Nephron progenitor cell (in vitro differentiated cells): ENCODE measurements around the gene MCTP2.

Experiments used
- DNase-seq: peaks from one replicate; pipeline ENCODE4 v3.0.0; 2021
- H3K27ac Mint-ChIP-seq: 2 replicates; pipeline ENCODE4 v1.8.0; 2021; ENCODE audit warnings: mild to moderate bottlenecking, moderate library complexity, mixed read lengths
- H3K27me3 Mint-ChIP-seq: 2 replicates; pipeline ENCODE4 v1.8.0; 2021; ENCODE audit warnings: mild to moderate bottlenecking, low read depth, mixed read lengths; ENCODE audit not compliant: poor library complexity
- H3K36me3 Mint-ChIP-seq: 2 replicates; pipeline ENCODE4 v1.8.0; 2021; ENCODE audit warnings: low read depth, mixed read lengths
- H3K4me1 Mint-ChIP-seq: 2 replicates; pipeline ENCODE4 v1.8.0; 2021; ENCODE audit warnings: mixed read lengths
- H3K4me3 Mint-ChIP-seq: 2 replicates; pipeline ENCODE4 v1.8.0; 2021; ENCODE audit warnings: mild to moderate bottlenecking, moderate library complexity, mixed read lengths
- H3K9me3 Mint-ChIP-seq: 2 replicates; pipeline ENCODE4 v1.8.0; 2021; ENCODE audit warnings: mild to moderate bottlenecking, moderate library complexity, mixed read lengths
- TF ChIP-seq, protein P1 (sequence below): fragments of 200-600 bp; sonication (generic); IDR thresholded peaks from 2 replicates; pipeline ENCODE4 v1.5.0; 2021; ENCODE audit warnings: antibody characterized with exemption

Gene MCTP2

DNA sequence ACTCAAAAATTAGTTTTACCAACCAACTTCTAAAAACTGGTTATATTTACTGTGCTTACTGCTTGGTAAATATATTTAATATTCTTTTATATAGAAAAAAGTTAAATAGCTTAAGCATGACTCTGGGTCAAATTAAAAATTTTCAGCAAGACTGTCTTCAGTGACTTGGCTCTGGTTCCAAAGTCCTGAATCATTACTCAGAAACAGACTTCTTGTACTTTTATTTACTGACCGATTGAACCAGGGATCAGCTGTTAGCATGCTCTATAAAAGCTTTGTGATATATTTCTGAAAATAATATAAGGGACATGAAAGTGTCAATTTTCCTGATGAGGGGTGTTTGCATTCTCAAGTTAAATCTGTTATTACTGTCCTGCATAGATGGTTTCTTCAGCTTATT lies 164.3 kb downstream of the MCTP2 start:
- Mint-ChIP-seq H3K9me3 (no peaks in the 10 kb centered on the region), H3K4me1 (peaks cover 10% of the 10 kb centered on the region), H3K27me3 (peaks cover 7% of the 10 kb centered on the region), H3K27ac (no peak overlapping the region), H3K4me3 (no peak overlapping the region), H3K36me3 (no peaks in the 10 kb centered on the region)
- DNase-seq = no peak
- TF ChIP-seq, protein P1, sequence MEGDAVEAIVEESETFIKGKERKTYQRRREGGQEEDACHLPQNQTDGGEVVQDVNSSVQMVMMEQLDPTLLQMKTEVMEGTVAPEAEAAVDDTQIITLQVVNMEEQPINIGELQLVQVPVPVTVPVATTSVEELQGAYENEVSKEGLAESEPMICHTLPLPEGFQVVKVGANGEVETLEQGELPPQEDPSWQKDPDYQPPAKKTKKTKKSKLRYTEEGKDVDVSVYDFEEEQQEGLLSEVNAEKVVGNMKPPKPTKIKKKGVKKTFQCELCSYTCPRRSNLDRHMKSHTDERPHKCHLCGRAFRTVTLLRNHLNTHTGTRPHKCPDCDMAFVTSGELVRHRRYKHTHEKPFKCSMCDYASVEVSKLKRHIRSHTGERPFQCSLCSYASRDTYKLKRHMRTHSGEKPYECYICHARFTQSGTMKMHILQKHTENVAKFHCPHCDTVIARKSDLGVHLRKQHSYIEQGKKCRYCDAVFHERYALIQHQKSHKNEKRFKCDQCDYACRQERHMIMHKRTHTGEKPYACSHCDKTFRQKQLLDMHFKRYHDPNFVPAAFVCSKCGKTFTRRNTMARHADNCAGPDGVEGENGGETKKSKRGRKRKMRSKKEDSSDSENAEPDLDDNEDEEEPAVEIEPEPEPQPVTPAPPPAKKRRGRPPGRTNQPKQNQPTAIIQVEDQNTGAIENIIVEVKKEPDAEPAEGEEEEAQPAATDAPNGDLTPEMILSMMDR = no peak

DNA sequence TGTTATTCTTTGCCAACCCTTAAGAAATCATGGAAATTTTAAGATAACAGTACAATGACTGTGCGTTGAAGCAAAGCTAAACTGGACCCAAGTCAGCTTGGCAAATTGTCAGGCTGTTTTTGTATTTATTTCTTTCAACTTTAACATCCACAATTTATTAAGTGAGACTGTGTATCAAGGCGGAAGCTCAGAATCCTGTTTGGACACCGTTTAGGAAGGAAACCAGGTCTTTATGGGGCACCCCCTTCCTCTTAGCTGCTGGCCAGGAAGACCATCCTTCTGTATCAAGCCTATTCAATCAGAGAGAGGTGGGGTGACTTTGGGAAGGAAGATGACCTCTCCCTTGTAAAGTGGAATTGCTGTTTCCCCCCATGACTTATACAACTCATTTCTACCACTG lies 166.0 kb downstream of the MCTP2 start:
- TF ChIP-seq, protein P1 = no peak
- Mint-ChIP-seq H3K4me1 (peaks cover 20% of the 10 kb centered on the region), H3K9me3 (no peaks in the 10 kb centered on the region), H3K4me3 (no peak overlapping the region), H3K27me3 (peaks cover 7% of the 10 kb centered on the region), H3K27ac (no peak overlapping the region), H3K36me3 (no peaks in the 10 kb centered on the region)
- no peak for DNase-seq

DNA sequence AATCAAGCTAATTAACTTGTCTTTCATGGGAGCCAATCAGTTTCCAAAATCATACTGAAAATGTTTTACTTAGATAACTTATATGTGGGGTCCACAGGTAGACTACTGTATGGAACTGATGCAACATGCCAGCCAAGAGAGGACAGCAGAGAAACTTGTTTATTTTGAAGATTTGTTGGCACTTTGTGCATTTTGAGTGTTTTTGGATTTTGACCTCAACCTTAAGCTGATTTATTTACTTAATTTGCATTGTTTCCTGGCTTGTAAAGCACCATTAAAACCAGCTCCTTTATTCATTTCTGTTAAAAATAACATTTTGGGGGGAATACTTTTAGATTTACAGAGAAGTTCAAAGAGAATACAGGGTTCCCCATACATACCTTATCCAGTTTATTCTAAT lies 166.6 kb downstream of the MCTP2 start:
- no peaks in the 10 kb centered on the region for H3K9me3 Mint-ChIP-seq
- no peaks in the 10 kb centered on the region for H3K36me3 Mint-ChIP-seq
- DNase-seq = no peak
- peaks cover 7% of the 10 kb centered on the region for H3K27me3 Mint-ChIP-seq
- no peak overlapping the region for H3K27ac Mint-ChIP-seq
- H3K4me3 Mint-ChIP-seq = no peak overlapping the region
- TF ChIP-seq, protein P1 = no peak
- peaks cover 20% of the 10 kb centered on the region for H3K4me1 Mint-ChIP-seq

DNA sequence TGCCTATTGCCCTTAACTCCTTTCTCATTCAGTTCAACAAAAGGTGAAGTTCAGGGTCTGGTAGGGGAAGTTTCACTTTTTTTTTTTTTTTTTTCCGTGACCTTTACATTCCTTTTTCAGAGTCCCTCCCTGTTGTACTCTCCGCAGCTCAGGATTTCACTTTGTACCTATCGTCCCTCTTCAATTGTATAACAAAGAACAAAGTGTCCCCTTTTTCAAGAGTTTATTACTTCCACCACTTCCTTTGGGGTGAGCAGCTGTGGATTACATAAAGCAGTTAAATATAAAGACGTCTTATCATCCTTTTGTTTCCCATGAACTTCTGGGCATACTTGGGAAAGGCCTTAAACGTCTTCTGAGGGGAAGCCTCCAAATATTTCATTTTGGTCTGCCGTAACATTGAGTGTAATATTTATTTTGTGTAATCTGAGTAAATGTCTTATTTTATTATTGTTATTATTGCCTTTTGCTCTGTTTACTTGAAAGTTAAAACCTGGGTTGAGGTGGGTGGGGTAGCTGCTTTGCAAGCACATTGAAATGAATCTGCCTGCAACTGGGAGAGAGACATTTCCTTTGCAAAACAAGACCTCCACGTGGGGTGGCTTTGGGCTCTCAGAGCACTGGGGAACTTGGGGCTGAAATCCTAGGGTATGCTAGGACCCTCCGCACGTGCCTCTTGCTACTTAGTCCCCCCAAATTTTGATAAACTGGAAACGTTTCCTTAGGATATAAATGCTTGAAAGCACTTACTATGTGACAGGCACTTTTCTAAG lies 169.4 kb downstream of the MCTP2 start:
- TF ChIP-seq, protein P1 = no peak
- Mint-ChIP-seq H3K27ac (peak overlapping the region; percentile 38), H3K9me3 (peaks cover 4% of the 10 kb centered on the region), H3K27me3 (peaks cover 7% of the 10 kb centered on the region), H3K36me3 (no peaks in the 10 kb centered on the region), H3K4me1 (peaks cover 31% of the 10 kb centered on the region), H3K4me3 (no peak overlapping the region)
- DNase-seq = no peak

DNA sequence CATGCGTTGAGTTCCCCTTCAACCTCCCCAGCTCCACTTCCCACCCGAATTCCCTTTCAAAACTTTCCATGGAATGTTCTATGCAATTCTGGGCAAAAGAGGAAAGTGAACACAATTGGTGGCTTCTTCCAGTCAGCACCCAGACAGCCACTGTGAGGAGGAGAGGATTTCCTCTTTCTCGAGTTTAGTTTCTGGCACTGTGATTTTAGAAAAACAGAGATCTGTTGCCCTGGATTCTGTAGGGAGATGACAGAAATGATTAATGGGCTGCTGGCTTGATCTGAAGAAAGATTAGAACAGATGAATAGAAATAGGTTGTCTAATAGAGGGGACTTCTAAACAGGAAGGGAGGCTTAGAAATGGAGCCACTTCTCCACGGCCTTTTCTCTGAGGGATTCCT lies 172.0 kb downstream of the MCTP2 start:
- Mint-ChIP-seq H3K27me3 (peaks cover 12% of the 10 kb centered on the region), H3K36me3 (no peaks in the 10 kb centered on the region), H3K4me1 (peaks cover 31% of the 10 kb centered on the region), H3K9me3 (peaks cover 4% of the 10 kb centered on the region), H3K27ac (no peak overlapping the region), H3K4me3 (no peak overlapping the region)
- DNase-seq = no peak
- TF ChIP-seq, protein P1 = no peak

DNA sequence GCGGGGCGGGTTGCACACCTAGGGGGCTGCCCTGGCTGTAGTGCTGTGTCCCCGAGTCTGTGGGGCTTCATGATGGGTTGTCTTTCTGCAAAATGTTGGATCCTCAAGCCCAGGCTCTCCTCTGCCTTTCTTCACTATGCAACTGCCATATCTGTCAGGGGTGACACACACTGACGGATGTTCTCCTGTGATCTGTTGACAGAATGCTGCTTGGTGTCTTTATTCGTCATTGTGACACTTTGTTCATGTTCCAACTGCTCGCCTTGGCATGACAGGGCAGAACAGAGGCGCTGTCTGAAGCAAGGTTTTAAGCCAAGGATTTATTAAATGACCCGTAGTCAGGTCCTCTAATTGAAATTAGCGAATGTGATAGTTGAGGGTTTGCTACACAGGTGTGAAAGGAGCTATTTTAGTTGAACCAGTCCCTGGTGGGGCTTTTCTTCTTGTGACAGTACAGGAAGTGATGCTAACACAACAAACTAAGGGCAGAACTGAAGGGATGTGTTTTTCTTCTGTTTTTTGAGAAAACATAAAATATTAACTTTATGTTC lies 173.4 kb downstream of the MCTP2 start:
- Mint-ChIP-seq H3K9me3 (peaks cover 4% of the 10 kb centered on the region), H3K36me3 (no peaks in the 10 kb centered on the region), H3K4me1 (peaks cover 30% of the 10 kb centered on the region), H3K27me3 (peaks cover 9% of the 10 kb centered on the region), H3K27ac (no peak overlapping the region), H3K4me3 (no peak overlapping the region)
- TF ChIP-seq, protein P1 = no peak
- no peak for DNase-seq
